HG03442 (cell line): Measurements from ENCODE around the gene KCNC3.
A peak's percentile ranks its signal among the peaks of the same experiment; 100 is the strongest.

ENCODE experiments used
- ATAC-seq: cut with Tn5 transposase; IDR thresholded peaks from one replicate; pipeline ENCODE4 v1.9.1; 2021; ENCODE audit warnings: mild to moderate bottlenecking, moderate library complexity; ENCODE audit not compliant: unreplicated experiment

The KCNC3 gene

GRCh38 chr19:50329146-50329925, at the start of gene KCNC3:
KCNC3 (minus strand) TSS chr19:50329377; CDS start chr19:50329082, 295 bp downstream.
- ATAC-seq: peak; percentile 38

- no peak for ATAC-seq
Measured at GRCh38 chr19:50378863-50379236, 49.7 kb upstream of the KCNC3 start.

- ATAC-seq: no peak
Measured at GRCh38 chr19:50378169-50378862, 49.1 kb upstream of the KCNC3 start.

GRCh38 chr19:50377517-50377916, 48.3 kb upstream of the KCNC3 start:
- ATAC-seq: no peak

GRCh38 chr19:50377051-50377461, 47.9 kb upstream of the KCNC3 start:
- ATAC-seq: peak; percentile 4

GRCh38 chr19:50376166-50377050, 47.2 kb upstream of the KCNC3 start, which contains the start of gene NR1H2:
NR1H2 (plus strand) TSS chr19:50376457; CDS start chr19:50377606, 1,149 bp downstream.
- ATAC-seq: peak; percentile 85

- no peak for ATAC-seq
Measured at GRCh38 chr19:50371914-50372475, 42.8 kb upstream of the KCNC3 start.

GRCh38 chr19:50368649-50369570, 39.7 kb upstream of the KCNC3 start:
- no peak for ATAC-seq

- ATAC-seq: no peak
Measured at GRCh38 chr19:50365434-50366306, 36.5 kb upstream of the KCNC3 start, which contains the start of gene NAPSA. NAPSA (minus strand) TSS chr19:50365639; CDS start chr19:50365621, 18 bp downstream.

- no peak for ATAC-seq
Measured at GRCh38 chr19:50362656-50363424, 33.7 kb upstream of the KCNC3 start.

GRCh38 chr19:50362030-50362412, 32.8 kb upstream of the KCNC3 start:
- ATAC-seq: no peak

GRCh38 chr19:50361290-50362029, 32.3 kb upstream of the KCNC3 start:
- no peak for ATAC-seq

- no peak for ATAC-seq
Measured at GRCh38 chr19:50359328-50359818, 30.2 kb upstream of the KCNC3 start.

- peak; percentile 42 for ATAC-seq
Measured at GRCh38 chr19:50358483-50359327, 29.5 kb upstream of the KCNC3 start.

- peak; percentile 52 for ATAC-seq
Measured at GRCh38 chr19:50357178-50358100, 28.3 kb upstream of the KCNC3 start.
